NCI-H146 treated with DMSO at 0.1 percent for 48 hours (cell line): Measurements from ENCODE around the gene RAB3C.

Experiments used
- DNase-seq: peaks from one replicate; lab custom pipeline; 2025; ENCODE audit not compliant: unreplicated experiment; lab: John Stamatoyannopoulos, UW

RAB3C gene

DNA sequence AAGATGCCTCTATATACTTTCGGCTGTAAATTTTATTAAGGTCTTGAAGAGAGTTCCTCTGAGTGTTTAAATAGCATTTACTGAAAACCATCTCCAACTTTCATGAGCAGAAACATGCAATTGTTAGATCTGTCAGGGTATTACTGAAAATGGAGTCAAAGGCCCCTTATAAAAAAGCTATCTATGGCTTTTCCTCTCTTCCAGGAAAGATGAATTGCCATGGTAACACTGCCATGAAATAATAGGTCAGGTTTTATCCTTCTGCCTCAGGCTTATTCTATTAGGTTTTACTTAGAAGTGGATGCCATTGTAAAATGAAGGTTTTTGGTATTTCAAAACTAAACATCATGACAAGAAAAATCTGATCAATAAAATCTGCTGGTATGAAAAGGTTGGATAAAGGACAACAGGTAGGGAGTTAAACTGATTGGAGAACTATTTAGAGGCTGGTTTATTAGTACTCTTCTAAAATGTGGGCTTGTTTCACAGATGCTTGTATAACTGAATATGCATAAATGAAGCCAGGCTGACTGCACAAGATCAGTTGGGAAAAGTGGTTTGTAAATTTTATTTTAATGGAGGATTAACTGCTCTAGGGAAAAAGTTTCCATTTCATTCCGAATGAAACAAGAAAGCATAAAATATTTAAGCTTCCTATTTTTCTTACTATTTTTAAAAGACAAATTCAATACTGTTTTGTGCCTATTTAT, 135.5 kb downstream of the RAB3C start:
- DNase-seq = no peak

DNA sequence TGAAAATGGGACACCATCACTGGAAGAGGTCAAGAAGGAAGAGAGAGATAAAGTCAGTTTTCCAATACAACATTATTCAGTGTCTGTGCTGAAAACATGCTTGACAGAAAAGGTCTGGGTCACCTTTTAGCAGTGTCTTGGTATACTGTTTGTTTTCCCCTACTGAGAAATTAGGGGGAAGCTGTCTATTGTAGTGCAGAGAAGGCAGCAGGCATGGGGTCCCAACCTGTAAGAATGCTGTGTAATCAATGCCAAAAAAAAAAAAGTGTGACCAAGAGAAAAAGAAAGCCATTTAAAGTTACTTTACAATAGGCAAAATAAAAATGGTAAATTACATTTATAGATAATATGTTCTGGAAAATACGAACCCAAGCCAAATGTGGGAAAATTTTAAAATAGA, 139.3 kb downstream of the RAB3C start:
- DNase-seq = peak; percentile 11

DNA sequence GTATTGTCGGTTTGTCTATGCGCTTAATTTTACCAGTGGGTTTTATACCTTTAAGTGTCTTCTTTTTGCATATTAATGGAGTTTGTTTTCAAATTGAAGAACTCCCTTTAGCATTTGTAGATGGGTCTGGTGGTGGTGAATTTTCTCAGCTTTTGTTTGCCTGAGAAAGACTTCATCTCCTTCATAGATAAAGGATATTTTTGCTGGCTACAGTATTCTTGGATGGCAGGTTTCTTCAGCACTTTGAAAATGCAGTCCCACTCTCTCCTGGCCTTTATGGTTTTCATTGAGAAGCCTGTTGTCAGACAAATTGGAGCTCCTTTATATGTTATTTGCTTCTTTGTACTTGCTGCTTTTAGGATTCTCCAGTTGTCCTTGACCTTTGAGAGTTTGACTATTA, 142.1 kb downstream of the RAB3C start:
- no peak for DNase-seq

DNA sequence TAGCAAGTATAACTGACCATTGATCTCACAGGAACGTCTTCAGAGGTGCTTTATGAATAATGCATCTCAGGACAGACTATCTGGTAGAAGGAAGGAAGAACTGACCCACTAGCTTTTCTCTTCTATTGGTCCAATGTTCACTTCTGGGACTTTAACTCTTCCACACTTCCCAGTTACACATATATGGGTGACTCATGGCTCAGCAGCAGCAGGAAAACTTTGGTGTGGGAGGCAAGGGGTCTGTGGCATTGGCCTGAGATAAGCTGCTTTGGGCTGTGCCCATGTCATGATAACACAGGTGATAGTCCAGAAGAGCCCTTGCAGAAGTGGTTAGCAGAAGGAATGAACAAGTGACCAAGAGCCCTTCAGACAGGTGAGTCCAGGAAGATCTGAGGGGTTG, 148.8 kb downstream of the RAB3C start:
- no peak for DNase-seq

DNA sequence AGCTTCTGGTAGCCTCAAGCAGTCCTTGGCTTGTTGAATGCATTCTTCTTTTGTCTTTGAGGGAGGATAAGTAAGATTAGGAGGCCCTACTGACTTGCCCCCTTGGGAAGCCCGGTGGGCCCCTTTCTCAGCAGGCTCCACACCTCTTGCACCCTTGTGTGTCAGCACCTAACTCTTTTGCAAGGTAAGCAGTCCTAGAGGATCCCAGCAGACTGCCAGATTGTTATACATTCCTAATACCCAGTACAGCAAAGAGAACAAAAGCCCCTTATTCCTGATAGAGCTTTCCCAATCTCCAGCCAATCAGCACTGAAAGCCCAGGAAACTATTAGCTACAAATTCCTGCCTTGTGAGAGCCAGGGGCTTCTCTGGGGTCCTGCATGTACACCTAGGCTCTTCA, 152.8 kb downstream of the RAB3C start:
- no peak for DNase-seq

DNA sequence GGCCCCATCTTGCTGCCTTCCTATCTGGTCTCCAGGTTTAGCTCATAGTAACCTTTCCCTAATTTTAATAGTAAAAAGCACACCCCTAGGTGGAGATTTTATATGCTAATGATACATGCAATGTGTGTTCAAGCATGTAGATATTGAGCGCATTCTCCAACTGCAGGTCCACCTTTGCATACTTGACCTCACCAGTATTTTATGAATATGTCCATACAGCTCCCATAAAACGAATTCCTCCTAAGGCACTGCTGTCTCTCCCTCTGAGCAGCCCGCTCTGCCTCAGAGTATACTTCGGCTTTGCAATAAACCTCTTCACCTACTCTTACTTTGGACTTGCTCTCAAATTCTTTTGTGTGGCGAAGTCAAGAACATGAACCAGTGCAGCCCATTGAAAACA, 153.3 kb downstream of the RAB3C start:
- no peak for DNase-seq

DNA sequence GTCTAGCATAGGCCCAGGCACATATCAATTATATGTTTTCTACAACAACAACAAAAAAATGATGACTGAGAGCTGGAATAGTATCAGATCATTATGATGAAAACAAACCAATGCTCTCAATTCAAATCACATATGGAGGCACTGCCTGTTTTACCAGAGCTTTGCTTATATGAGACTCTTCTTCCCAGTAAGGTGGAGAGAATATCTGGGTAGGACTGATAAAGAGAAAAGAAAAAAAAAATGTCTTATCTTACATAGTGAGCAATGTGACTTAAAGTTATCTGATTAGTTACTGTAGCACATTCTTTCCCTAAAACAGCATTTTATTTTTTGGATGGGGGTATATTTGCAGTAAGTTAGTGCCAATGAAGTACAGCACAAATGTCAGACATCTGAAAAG, 154.8 kb downstream of the RAB3C start:
- DNase-seq = no peak

DNA sequence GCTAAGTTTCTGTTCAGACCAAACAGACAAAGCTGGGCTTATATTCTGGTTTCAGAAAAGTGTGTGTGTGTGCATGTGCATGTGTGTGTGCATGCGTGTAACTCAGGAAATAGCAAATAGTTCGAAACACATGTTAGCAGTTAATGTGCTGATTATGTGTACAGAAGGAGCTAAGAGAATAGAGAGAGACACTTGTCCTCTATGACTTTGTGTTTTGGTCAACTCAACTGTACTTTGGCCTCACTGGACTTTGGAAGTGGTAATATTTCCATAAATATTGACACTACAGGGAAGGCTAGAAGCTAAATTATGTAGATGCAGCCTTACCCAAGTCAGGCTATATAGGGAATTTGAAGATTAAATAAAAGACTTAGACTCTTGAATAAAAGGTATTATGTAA, 155.5 kb downstream of the RAB3C start:
- DNase-seq = no peak

DNA sequence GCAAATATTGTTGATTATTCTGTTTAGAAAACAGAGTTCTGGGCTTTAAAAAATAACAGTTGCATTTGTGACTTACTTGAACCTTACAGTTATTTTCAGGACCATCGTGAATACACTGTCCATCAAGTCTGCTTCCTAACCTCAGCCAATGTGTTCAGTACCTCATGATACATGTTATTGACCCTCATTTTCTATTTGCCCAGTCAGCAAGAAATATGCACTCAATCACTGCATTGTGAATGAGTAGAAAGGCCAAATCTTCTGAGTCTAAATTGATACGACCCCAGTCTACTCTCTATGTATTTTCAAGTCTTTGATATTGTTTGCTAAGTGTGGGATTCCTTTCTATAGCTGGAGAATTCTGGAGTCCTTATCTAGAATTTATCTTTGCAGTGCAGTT, 156.2 kb downstream of the RAB3C start:
- DNase-seq = no peak

DNA sequence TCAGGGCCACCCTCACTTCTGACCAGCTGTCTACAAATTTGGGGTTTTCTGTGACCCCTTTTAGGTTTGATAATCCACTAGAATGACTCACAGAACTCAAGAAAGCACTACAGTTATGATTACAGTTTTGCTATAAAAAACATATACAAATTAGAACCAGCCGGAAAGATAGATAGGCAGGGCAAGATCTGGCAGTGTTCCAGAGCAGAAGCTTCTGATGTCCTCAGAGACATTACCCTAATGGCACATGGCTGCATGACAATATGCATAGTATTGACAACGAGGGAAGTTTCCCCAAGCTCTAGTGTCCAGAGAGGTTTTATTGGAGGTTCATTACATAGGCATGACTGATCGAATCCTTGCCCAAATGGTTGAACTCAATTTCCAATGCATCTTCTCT, 158.1 kb downstream of the RAB3C start:
- no peak for DNase-seq

DNA sequence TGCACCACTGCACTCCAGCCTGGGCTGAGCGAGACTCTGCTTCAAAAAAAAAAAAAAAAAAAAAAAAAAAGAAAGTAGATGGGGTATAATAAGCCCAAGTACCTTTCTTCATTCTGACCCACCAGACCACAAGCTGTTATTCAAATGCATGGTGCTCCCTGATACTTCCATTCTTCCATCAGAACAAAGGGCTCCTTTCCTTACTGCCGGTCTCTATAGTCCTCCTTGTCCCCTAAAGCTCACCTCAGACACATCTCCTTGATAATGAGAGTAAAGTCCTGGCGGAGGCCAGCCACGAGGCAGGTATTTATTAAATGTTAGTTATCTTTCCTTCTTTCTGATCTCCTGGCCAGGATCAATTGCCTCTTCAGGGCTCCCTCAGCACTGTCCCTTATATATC, 162.5 kb downstream of the RAB3C start:
- no peak for DNase-seq

DNA sequence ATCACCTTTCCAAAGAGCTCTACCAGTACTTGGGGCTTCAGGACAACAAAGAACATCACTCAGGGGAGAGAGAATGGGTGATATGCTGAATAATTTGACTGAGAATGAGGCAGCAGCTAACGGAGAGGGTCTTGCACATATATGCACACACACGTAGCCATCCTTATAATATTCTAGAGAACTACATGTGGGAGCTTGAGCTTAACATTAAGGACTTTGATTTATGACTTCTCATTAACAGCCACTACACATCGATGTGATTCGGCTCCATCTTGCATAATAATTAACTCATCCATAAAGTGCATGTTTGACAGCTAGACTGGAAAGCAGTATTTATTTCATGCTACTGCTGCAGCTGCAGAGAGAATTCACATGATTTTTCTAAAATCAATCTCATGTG, 163.4 kb downstream of the RAB3C start:
- no peak for DNase-seq

DNA sequence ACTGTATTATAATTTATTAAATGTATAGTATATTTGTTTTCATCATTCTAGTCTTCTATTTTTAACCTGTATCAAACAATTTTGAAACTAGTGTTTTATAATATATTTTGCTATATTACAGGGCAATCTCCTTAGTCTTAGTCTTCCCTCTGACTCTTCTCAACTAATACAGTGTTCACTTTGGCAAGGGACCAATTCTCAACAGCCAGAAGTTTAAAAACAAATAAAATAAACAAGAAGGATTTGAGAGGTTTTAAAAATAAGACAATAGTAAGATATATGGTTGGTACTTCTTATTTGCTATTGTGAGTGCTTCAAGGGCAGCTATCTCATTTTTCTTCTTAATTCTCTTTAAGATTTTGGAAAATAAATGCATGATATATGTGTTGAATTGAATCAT, 167.2 kb downstream of the RAB3C start:
- no peak for DNase-seq

DNA sequence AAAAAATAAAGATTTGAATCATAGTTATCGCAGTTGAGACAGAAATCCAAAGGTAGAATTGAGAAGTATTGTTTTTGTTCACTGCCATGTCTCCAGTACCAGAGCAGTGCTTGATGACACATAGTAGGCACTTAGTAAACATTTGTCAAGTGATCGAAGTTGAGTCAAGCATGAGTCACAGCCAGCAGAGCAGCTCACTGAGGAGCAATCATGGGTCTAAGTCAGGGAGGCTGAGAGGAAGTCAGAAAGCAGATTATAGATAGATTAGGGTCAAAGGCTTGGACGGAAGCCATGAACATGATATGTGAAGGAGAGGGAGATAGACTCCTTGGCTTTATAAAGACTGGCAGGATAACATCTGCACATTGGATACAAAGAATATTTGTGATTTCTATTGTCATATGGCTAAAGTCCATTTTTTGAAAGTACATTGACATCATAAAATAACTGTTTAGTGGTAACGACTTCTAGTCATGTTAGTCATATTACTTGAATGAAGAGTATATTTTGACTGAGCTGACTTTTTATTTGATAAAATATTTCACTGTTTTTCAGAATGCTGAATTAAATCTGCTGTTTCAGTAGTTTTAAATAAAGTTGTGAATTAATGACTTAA, 168.5 kb downstream of the RAB3C start:
- DNase-seq = no peak

DNA sequence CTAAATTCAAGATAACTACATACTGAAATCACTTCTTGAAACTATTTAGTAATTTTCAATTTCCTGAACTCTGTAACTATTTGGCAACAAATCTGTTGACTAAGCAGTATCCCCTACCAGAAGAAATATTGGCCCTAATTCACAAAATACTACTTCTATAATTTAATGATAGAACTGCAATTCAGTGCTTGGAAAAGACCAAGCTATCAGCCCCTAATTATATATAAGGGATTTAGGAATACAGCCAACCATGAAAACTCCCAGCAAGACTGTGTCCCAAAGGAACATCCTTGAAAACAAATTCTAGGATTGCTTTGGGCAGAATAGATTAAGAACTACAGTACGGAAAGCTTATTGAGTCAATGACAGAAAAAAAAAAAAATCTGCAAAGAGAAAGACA, 169.2 kb downstream of the RAB3C start:
- DNase-seq = no peak

DNA sequence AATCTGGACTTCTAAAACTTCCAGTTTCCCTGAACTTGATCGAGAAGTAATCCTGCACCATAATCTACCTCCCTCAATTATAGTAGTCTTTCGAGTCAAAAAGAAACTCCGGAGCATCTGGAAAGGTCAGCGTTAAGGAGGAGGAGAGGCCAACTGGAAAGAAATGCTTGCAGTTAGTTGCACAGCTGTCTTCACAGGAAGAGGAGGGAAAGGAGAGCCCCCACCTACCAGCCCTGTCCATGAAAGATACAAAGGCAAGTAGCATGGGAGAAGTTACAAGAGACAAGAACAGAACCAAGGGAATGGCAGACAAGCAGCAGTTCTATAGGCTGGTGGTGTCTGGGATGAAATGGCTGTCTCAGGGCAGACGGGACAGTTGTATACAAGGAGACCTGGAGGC, 170.6 kb downstream of the RAB3C start:
- DNase-seq = no peak

DNA sequence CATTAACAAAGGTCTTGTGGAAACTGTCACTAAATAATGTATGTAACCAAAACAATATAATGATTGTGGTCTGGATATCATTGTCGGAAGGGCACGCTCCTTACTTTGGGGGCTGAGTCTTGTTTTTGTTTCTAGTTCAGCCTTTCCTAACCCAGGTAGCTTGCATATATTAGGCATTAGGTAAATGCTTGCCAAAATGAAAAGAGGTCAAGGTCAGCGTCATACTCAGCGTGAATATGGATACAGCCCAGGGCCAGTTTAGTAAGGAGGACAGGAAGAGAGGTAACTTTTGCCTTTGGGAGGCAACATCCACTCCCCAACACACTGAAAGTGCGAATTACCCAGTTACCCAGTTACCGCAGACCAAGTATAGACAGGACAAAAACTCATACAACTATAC, 171.4 kb downstream of the RAB3C start:
- no peak for DNase-seq

DNA sequence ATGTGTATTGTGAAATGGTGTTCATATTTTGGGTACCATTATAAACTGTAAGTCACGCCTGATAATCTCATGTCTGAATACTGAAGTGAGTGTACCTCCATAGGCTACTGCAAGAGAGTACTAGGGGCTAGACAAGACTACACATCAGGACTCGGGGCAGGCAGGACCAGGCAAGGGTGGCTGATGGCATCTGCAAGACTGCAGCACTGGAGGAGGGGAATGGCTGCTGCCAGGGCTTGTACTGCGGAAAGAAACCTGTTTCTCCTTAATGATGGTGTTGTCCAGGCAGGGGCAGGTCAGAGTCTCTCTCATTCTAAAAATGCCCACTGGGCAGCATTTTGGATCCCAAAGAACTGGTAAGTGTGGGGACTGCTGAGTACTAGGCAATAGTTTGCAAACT, 172.5 kb downstream of the RAB3C start:
- no peak for DNase-seq

DNA sequence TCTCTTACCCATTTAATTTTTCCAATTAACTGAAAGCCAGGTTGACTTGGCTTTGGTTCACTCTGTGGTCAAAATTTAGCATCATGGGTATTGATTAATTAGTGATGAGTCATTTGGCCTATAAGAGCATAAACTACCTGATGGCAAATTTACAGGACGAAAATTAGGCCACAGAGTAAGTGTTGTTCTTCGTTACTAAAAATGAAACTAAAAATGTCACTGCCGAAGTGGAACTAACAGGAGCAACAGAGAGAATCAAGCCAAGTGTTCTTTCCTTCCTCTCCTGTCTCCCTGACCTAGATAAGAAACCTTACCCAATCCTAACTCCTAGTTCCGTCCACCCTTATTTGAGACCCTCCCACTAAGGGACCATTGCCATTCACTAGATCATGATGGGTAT, 176.9 kb downstream of the RAB3C start:
- no peak for DNase-seq

DNA sequence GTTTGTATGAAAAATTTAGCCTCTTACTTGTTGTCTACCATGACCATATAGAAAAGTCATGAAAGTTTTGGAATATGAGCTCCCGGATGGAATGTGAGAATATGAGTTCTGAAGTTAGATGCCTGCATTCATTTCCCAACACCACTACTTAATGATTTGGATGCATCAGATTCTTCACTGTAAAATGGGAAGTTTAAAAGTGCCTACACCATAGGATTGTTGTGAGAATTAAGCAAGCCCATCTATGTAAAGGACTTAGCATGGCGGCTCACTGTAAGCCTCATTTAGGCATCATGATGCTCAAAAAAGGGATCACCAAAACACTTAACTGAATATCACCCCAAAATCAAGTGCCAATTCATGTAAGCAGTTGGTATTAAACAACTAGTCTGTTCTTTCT, 177.3 kb downstream of the RAB3C start:
- no peak for DNase-seq

DNA sequence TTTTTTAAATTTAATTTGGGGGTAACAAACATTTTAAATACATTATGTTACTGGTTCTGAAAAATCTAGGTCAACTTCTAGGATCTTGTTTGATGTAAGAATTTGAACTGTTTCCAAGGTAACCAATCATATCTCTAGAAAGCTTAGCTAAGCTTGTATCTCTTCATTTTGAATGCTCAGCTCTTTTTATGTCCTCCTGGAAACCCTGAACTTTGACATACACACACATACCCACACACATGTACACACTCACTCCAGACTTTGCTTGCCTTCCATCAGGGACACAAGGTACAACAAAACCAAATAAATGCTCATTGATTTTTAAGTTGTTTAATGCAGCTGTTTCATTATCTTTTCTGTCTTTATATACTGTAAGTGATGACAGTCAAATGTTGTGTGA, 178.5 kb downstream of the RAB3C start:
- DNase-seq = no peak

DNA sequence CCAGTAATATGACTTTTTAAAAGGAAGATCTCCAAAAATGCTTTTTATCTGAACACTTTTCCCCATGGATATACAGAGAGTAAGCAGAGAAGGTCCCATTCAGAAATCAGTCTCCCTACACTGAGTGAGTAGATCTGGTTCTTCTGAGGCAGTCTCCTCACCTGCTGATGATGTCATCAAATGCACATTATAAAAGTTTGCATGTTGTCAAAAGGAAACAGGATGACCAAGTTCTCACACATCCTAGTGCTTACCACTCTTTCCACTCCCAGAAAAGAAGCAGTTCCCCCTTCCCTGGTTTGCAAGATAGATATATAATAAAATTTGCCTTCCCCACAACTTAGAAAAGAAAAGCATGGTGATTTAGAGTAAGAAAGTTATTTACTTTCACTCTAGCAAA, 180.5 kb downstream of the RAB3C start:
- DNase-seq = no peak

DNA sequence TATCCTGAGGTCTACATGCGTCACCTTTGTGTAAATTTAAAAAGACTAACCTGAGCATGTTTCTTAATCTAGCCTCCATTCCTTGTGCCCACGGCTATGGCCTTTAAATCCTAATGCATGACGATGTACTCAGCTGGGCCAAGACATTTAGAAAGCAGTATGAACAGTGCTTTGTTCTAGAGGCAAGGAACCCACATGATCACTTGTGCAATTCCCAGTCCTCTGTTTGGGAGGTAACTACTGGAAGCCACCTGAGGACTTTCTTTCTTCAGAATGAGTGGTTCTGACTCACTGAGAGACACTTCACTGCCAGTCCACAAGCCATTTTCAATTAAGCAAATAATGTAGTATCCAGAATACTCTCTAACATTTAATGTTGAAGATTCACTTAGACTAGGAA, 181.3 kb downstream of the RAB3C start:
- no peak for DNase-seq
